HG02852 (cell line): ENCODE data around the gene WNT6.

ENCODE experiments used
- ATAC-seq: cut with Tn5 transposase; IDR thresholded peaks from one replicate; pipeline ENCODE4 v1.9.1; 2021; ENCODE audit warnings: mild to moderate bottlenecking, moderate library complexity; ENCODE audit not compliant: unreplicated experiment

Gene WNT6

GRCh38 chr2:218859556-218859987 is at the start of gene WNT6:
TSS of gene WNT6 (plus strand) at chr2:218859805. CDS start at chr2:218860038, 233 bp downstream.
- no peak for ATAC-seq

- ATAC-seq: no peak
Measured at GRCh38 chr2:218810256-218810655, 49.3 kb upstream of the WNT6 start.

DNA sequence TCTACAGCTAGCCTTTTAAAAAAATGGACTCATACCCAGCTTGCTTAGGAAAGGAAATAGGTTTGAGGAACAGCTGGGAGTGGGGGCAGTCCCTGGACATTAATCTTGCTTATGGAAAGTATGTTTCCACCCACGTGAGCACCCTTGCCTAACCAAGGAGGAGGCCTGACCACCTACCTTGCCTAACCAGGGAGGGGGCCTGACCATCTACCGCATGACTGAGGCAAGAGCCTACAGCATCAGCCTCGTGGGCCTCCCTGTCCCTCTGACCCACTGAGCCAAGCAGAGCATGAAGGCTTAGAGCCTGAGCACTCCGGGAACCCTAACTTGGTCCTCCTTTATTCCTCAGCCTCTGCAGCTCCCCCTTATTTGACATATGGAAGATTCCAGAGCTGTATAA is 48.2 kb upstream of the WNT6 start:
- no peak for ATAC-seq

- ATAC-seq: no peak
Measured at GRCh38 chr2:218812096-218812815, 47.3 kb upstream of the WNT6 start.

- ATAC-seq: no peak
Measured at GRCh38 chr2:218812861-218813260, 46.7 kb upstream of the WNT6 start.

- ATAC-seq: no peak
Measured at GRCh38 chr2:218813771-218814460, 45.7 kb upstream of the WNT6 start.

- ATAC-seq: no peak
Measured at GRCh38 chr2:218814540-218815243, 44.9 kb upstream of the WNT6 start.

- ATAC-seq: no peak
Measured at GRCh38 chr2:218815244-218815637, 44.4 kb upstream of the WNT6 start.

GRCh38 chr2:218815649-218816048 is 44.0 kb upstream of the WNT6 start:
- ATAC-seq: no peak

DNA sequence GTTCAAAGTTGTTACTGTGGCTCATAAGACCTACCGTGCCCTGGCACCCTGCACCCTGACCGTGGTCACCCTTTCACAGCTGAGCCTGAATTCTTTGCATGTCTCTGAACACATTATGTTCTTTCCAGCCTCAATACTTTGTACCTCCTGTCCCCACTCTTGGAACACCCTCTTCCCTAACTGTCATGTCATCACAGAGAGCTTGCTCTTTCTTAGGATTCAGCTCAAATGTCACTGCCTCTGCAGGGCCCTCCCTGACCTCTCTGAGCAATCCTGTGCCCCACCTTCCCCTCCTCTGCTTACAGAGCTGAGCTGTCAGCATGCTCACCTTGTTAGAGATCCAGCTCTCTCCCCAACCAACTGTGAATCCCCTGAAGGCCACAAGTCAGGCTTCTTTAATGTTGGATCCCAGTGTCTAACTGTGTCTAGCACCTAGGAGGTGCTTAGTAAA is 43.0 kb upstream of the WNT6 start:
- no peak for ATAC-seq

DNA sequence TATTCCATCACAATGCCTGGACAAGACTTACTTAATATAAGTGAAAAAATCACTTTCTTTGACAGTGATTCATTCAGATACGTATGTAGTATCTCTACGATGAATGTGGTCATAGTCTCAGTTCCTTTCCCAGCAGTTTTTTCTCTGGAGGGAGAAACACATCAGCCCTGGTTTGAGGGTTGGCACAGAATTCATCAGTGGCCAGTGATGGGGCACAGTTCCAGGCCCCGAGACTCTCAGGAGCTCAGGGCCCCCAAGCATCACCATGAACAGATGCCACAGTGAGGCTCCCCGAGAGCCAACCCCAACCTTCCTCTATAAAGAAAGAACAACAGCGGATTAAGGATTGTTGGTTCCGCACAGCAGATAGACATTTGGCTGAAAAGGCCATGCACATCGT is 40.5 kb upstream of the WNT6 start:
- no peak for ATAC-seq

GRCh38 chr2:218820746-218821369 is 38.7 kb upstream of the WNT6 start:
- no peak for ATAC-seq

DNA sequence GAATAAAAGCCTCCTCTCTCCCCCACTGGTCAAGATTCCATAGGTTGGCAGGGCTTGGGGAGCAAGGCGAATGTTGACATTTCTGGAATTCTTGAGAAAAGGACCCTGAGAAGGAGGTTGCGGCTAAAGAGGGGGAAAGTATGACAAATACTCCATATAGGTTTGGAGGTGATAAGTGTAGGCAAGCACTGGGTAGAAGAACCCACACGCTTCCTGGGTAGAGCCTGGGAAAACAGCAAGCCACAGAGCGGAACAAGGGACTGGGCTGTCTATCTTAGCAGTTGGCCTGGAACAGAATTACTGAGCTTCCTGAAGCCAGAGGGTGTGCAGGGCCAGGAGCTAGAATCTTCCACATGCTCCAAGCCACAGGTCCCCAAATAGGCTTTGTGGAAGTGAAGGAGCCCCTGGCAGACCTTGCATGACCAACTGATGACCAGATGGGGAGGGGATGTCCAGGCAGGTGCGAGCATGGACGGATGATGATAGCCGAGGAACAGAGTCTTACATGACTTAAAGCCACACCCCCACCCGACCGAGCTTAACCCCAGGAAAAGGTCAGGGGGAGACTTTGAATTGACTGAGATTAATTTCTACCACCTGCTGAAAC is 37.9 kb upstream of the WNT6 start:
- ATAC-seq: no peak

DNA sequence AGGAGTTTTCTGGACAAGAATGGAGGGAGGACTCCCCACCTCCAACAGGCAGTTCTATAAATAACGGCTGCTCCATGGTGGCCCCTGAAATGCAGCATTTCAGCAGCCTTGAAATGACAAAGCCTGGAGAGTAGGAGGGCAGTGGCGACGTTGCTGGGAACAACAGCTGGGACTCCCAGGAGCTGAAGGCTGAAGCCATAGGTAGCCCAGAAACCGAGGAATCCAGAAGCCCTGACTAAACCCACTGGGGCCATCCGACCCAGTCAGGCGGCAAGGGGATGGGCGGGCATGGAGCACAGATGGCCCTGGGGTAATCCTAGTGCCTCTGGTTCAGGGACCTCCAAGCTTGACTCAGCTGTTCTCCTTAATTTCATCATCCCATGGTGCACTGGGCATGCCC is 37.0 kb upstream of the WNT6 start:
- ATAC-seq: no peak

GRCh38 chr2:218823196-218823855 is 36.3 kb upstream of the WNT6 start:
- ATAC-seq: no peak

DNA sequence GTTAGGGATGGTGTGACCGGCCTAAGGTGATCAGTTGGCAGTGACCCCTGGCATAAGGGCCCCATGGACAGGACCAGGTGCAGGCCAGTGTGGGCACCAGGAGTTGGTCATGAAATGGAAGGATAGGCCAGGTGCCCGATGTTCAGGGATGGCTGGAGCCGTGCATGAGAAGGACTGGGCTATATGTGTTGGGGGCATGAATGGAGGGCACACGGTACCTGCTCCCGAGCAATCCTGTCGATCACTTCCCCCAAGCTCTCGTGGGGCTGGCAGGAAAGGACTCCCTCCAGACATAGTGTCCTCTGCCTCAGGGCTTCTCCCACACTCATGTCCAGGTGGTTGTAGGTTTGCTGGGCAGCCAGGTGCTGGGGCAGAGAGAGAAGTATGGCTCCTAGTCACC is 35.6 kb upstream of the WNT6 start:
- ATAC-seq: no peak

DNA sequence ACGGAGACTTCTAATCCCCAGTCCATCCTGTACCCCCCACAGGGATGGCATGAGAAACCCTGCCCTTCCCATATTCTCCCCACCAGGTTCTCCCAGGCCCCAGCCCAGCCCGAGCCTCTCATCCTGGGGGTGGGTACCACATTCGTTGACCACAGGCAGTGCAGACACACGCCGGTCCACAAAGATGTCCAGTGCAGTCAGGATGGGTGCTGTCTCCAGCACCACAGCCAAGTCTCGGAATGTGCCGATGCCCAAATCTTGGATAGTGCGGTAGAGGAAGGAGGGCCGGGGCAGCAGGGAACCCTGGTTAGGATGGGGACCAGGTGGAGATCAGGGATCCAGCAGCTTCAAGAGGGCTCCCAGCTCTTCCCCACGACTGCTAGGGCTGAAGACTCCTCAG is 32.8 kb upstream of the WNT6 start:
- no peak for ATAC-seq

GRCh38 chr2:218827701-218828476 is 31.7 kb upstream of the WNT6 start:
- no peak for ATAC-seq

DNA sequence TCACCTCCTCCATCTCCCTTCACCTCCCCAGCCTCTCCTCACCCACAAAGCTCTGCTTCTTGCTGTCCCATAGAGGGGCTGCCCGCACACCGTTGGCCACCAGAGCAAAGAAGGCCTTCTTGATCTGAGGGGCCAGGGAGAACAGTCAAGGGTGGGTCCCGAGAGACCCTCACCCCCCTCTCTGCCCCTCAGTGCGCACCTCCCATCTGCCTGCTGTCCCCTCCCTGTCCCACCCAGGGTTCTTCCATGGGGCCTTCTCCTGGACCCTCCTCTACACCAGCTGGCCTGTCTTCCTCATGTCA is 31.2 kb upstream of the WNT6 start:
- ATAC-seq: no peak
